PFSK-1 (cell line): ENCODE results near the gene GALNT9.

Experiments used
- FOXP2 ChIP-seq: optimal IDR thresholded peaks from 2 replicates; pipeline ENCODE3; 2011; ENCODE audit warnings: borderline replicate concordance, control low read depth, inconsistent platforms; ENCODE audit not compliant: insufficient read depth; ENCODE audit errors: extremely low read length, extremely low read depth
- POLR2AphosphoS5 ChIP-seq: IDR thresholded peaks from 2 replicates; pipeline ENCODE4 v1.6.1; 2012; ENCODE audit warnings: low read depth, mild to moderate bottlenecking, control low read depth, low read length, moderate library complexity
- TAF1 ChIP-seq: IDR thresholded peaks from 2 replicates; pipeline ENCODE4 v1.6.1; 2012; ENCODE audit warnings: low read length, control low read depth, borderline replicate concordance; ENCODE audit not compliant: insufficient read depth
- TF ChIP-seq, protein P1 (sequence below), 2 experiments: IDR thresholded peaks; 2 replicates each; pipeline versions ENCODE4 v1.6.1 to v1.8.0; 2011 to 2012; ENCODE audit warnings: low read depth in 2 of 2, low read length in 2 of 2, control low read depth in 1 of 2, inconsistent platforms in 1 of 2, mild to moderate bottlenecking in 1 of 2, moderate library complexity in 1 of 2; ENCODE audit not compliant: insufficient read depth in 1 of 2

DNA sequence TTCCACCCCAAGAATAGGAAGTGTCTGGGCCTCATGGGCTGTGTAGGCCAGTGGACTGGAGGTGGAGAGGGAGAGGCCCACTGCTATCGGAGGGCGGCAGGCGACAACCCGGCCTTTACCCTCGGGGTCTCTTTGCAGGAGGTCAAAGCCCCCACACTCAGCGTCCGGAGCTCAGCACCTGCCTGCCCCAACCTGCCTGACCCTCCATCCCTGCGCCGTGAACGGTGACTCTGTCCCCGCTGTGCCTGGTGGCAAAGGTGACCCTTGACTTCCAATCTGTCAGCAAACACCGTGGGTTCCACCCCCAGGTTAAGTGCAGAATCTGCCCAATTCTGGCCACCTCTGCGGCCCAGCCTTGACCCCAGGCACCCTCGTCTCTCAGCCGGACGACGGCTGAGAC is 15.7 kb upstream of the GALNT9 start:
- no peak for TF ChIP-seq TAF1
- no peak for TF ChIP-seq POLR2AphosphoS5
- TF ChIP-seq, protein P1, sequence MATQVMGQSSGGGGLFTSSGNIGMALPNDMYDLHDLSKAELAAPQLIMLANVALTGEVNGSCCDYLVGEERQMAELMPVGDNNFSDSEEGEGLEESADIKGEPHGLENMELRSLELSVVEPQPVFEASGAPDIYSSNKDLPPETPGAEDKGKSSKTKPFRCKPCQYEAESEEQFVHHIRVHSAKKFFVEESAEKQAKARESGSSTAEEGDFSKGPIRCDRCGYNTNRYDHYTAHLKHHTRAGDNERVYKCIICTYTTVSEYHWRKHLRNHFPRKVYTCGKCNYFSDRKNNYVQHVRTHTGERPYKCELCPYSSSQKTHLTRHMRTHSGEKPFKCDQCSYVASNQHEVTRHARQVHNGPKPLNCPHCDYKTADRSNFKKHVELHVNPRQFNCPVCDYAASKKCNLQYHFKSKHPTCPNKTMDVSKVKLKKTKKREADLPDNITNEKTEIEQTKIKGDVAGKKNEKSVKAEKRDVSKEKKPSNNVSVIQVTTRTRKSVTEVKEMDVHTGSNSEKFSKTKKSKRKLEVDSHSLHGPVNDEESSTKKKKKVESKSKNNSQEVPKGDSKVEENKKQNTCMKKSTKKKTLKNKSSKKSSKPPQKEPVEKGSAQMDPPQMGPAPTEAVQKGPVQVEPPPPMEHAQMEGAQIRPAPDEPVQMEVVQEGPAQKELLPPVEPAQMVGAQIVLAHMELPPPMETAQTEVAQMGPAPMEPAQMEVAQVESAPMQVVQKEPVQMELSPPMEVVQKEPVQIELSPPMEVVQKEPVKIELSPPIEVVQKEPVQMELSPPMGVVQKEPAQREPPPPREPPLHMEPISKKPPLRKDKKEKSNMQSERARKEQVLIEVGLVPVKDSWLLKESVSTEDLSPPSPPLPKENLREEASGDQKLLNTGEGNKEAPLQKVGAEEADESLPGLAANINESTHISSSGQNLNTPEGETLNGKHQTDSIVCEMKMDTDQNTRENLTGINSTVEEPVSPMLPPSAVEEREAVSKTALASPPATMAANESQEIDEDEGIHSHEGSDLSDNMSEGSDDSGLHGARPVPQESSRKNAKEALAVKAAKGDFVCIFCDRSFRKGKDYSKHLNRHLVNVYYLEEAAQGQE (IDR thresholded peaks at IDR 0.05; ENCODE audit: insufficient read depth in 1 of 2, low read depth in 2 of 2, low read length in 2 of 2), result no peak
- TF ChIP-seq FOXP2, result no peak
